Middle frontal gyrus (tissue), 1 donor: ENCODE measurements around the gene PHAF1.

Source experiments
- DNase-seq: peaks from one replicate; pipeline ENCODE4 v3.0.0-alpha.2; 2015; ENCODE audit warnings: low spot score; ENCODE audit errors: extremely low spot score

PHAF1 gene

DNA sequence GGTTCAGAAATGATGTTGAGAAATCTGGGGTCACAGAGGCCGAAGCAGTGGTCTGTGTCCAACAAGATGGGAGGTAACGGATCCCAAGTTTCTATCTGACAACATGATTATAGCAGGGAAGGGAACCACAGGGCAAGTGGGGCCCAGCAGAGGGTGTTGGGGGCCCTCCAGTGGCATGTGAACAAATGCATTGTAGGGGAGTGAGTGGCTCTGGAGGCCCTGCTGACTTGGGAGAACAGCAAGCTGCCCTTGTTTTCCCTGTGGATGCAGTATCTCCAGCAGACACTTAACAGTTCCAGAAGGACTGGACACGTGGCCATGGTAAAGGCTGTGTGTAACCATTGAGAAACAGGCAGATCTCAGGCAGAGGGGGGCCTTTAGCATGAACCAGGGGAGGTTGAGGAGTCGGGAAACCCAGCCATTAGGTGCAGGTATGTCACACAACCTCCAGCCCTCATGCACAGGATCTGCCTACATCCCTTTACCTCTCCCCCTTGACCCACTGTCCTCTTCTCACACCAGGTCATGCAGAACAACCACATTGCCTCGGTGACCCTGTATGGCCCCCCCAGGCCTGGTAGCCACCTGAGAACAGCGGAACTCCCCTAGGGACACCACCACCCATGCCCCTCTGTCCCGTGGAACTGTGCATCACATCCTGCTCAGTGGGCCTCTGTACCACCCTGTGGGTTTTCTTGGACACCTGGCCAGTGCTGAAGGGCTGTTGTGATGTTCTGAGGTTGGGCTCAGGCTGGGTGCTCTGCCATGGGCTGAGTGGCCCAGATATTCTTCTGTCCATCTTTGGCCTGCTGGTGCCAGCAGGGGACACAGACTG is 37.0 kb downstream of the PHAF1 start:
- DNase-seq, result no peak

- no peak for DNase-seq
Measured at GRCh38 chr16:67147437-67148140, 37.8 kb downstream of the PHAF1 start.

DNA sequence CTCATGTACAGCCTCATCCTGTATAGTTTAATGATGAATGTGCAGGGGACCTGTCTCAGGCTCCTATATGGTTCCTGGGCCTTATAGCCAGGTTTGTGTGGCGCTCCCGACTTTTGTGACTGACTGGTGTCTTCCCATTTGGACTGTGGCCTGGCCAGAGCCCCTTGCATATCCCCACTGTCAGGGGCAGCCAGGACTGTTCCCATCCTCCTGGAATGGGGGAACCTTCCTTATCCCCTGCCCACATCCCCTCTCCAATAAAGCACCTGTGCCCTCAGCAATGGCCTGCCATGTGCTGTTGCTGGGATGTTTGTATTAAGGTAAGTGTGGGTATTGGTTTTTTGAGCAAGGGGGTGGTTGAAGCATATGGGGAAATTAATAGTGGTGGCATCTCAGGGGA is 38.5 kb downstream of the PHAF1 start:
- DNase-seq, result no peak

- DNase-seq, result no peak
Measured at GRCh38 chr16:67148656-67149275, 39.0 kb downstream of the PHAF1 start.

DNA sequence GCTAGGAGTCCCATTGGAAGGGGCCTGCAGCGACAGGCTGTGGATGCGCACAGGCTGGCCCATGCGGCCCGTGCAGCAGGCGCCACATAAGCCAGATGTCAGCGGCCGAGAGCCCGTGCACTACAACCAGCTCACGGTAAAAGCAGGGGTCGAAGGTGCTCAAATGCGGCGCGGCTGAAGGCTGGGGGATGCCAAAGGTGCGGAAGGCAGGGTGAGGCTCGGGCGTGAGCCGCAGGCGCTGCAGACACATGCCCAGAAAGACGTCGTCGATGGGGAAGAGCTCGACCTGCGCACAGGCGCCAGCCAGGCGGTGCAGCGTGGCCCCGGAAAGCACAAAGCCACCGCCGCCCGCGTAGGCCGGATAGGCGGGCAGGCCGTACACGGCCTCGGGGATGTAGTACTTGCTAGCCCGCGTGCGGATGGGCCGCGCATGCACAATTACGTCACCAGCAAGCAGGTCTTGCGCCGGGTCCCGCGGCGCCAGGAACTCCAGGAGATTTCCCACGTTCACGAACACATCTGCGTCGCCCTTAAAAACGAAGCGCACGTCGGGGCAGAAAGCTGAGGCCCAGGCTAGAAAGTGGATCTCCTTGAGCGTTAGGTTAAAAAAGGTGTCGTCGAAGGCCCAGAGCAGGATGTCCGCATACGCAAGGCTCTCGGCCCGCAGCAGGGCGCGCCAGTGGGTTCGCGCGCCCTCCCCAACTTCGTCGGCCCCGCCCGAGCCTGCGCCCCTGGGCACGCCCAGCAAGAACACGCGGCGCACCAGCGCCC is 39.7 kb downstream of the PHAF1 start:
- no peak for DNase-seq

GRCh38 chr16:67150047-67150832 is 40.5 kb downstream of the PHAF1 start:
- DNase-seq, result no peak

DNA sequence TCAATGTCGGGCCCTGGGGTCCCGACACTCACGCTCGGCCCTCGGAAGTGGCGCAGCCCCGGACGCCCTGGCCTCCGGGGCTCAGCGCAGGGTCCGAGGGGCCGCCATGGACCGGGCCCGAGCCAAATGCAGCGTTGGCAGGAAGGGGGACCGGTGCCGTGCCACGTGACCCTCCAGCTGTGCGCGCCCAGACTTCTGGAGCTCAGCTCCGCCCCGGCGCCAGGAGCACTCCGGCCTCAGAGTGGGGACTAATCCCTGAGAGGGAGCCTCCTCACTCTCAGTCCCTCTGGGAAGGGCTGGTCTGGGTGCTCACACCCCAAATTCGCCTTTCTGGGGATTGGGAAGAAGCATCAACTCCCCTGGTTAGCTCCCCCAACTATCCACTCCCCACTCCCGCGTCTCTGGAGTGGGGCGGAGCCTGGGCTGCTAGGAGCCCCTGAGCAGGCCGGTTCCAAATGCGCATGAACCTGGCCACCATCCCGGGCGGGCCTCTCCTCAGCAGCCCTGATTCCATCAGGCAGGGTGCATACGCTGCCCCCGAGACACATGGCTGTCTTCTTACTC is 41.2 kb downstream of the PHAF1 start, which contains the start of gene B3GNT9:
TSS of gene B3GNT9 (minus strand) at position 166 of the 564 bp plus-strand sequence. CDS start 513 bp downstream, outside the sequence.
- DNase-seq, result no peak

GRCh38 chr16:67151431-67152097 is 41.8 kb downstream of the PHAF1 start:
- no peak for DNase-seq

DNA sequence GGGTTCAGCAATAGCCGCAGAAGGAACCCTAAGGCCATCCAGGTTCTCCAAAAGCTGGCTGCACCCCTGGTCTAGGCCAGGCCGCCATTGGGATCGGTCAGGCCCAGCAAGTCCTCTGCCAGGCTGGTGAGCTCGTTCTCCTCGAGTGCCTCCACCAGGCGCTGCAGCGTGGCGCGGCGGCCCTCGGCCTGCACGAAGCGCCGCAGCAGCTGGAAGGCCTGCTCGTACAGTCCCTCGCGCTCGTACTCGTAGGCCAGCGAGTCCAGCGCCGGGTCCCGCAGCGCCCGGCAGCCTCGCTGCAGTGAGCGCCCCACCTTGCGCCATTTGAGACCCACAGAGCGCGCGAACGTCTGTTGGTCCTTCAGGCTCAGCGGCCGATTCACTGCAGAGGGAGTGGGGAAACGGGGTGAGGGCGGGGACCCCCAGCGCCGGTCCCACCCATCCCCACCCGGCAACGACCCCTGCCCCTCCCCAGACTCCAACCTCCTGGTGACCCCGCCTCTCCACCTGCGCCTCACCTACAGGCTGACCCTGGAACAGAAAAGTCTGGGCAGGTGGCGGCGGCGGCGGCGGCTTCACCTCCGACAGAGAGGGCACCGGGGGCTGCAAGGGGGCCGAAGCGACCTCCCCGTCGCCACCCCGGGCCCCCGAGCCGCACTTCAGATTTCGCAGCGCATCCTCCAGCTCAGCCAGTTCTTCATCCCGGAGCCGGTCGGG is 45.0 kb downstream of the PHAF1 start:
- no peak for DNase-seq

DNA sequence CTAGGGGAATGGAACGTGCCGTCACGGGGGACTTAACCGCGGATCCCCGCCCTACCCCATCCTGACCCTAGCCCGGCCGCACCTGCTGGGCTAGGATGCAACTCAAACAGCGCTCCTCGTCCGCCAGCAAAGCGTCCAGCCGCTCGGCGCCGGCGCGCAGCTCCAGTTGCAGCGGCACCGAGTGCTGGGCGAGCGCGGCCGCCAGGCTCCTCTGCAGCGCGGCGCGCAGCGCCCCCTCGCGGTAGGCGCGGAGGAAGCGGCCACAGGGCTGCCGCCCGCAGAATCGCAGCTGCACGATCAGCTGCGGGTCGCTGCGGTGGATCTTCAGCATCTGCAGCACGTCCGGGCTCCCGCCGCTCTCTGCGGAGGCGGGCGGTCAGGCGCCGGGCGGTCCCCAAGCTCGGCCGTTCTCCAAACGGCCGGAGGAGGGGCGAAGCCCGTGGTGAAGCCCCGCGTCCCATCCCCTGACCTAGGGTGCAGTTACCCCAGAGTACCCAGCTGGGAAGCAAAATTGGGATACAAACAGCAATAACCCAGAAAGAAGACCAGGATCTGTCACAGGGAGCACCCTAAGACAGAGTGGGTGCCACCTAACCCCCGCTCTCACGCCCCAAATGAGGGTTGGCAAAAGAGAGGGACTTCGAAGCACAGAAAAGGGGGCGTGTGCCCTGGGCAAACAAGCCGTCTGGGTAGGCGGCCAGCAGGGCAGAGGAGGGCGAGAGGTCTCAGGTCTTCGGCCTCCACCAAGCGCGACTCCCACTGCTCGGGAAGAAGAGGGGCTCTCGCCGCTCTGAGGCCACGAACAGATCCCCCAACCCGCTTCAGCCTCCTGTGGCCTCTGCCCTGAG is 45.8 kb downstream of the PHAF1 start:
- peak; percentile 86 for DNase-seq

DNA sequence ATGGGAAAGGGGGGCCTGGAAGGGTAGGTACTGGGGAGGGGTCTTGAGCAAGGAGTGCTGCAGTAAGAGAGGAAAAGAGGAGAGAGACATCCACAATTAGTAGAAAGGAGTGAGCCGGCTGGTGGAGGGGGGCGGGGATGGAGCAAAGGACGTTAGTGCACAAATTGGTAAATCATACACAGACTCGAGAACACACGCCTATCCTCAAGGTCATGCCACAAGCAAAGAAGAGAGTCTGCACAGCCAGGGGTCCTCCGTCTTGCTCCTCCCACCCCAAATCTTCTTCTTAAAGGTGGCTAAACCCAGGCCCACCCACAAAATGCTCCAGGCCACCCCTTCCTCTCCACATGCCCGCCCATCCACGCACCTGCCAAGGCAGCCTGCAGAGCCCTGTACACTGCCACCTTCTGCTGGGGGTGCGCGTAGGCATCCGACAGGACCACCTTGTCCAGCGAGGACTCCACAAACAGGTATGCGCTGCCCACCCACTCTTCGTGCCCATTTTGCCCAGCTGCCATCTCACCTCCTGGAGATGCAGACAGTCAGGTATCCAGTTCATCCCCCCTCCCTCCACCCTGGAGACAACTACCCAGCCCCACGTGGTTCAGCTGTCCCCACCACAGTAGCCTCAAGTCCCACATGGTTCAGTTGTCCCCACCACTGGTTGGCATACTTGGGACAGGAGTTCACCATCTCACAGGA is 46.6 kb downstream of the PHAF1 start:
- no peak for DNase-seq

DNA sequence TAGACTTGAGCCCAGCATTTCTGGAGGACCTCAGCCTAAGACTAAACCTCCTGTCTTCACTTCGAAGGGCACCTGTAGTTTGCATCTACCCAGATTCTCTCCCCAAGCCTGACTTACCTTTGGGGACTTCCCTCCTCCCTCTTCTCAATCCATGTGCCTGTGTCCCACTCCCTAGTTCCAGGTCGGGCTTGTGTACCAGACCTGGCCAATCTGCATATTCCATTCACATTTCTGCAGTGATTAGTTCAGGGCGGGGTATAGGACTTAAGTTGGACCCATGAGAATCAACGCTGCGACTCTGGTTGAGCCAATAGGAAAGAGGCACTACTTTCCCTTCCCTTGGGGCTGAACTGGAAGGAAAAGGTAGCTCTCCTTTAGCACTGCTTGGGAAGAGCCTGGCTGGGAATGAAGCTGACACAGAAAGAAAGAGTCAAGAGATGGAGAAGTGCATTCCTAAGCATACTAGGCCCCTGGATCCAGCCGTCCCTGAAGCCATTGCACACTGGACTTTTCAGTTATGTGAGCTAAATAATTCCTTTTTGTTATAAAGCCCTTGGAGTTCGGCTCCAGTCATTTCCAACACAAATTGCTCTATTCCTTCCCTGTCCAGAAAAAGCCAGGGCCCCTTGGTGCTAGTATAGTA is 47.5 kb downstream of the PHAF1 start:
- no peak for DNase-seq

DNA sequence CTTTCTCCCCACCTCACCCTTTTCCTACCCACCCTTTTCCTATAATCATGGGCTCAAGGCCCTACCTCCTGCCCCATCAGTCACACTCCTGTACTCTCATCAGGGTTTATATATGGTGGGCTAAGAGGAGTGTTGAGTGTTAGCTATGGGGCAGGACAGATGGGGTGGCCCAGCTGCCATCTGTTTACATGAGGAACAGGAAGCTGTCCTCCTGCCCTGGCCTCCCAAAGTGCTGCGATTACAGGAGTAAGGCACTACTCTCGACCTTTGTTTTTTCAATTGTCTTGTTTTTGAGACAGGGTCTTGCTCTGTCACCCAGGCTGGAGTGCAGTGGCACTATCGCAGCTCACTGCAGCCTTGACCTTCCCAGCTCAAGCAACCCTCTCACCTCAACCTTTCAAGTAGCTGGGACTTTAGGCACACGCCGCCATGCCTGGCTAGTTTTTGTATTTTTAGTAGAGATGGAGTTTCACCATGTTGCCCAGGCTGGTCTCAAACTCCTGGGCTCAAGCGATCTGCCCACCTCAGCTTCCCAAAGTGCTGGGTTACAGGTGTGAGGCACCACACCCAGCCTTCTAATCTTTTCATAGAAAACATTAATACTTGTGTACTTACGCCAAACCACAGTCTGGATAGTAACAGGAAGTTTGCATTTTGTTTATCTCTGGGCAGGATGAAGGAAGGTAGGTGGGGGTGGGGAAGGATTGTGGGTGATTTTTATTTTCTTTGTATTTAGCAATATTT is 48.3 kb downstream of the PHAF1 start:
- DNase-seq, result no peak

DNA sequence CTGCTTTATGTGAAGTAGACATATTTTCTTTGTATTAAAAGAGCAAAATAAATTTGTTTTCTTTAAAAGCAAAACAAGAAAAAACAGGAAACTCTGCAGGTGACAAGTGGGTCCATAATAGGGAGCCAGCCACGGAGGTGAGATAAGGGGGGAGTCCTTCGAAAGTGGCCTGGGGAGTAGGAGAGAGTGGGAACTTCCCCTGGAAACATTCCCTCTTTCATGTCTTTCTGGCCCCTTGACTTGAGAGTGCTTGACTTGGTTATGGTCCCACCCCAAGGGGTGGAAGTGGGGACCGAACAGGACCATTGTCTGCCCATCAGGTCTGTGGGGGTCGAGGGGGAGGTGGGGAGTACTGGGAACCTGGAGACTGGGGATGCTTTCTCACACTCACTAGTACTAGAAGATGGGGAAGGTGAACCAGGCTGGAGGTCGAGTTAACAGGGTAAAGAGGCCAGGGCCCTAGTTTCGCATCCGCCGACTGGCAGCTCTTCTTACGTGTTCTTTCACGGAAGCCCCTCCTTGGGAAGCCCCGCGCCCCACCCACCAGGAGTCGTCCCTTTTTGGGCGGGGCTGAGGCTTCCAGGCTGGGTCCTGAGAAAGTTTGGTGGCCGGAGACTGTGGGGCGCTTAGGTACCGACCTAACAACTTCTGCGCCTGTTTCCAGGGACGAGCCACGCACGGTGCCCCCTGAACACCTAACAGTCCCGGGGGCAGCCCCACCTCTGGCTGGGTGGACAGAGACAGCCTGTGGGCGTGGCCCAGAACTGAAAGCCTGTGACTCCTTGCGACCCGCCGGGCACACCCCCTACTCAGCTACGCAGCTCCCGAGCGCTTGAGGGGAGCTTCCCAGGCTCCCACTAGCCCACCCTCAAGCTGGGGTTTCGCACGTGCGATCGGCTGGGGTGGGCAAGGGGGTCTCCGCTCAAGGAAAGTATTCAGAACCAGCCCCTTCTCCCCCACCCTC is 49.2 kb downstream of the PHAF1 start:
- DNase-seq, result no peak

- no peak for DNase-seq
Measured at GRCh38 chr16:67161595-67162058, 51.9 kb downstream of the PHAF1 start.
